NCI-H1092 (cell line): Measurements from ENCODE around the gene PANK4.
"Not testable (repeated sequence)": the region's sequence is repeated elsewhere in the genome, so short reads cannot be mapped to it uniquely, and the experiment has no call there.

Experiments used
- DNase-seq: peaks from one replicate; lab custom pipeline; 2025; lab: John Stamatoyannopoulos, UW

PANK4 gene

DNA sequence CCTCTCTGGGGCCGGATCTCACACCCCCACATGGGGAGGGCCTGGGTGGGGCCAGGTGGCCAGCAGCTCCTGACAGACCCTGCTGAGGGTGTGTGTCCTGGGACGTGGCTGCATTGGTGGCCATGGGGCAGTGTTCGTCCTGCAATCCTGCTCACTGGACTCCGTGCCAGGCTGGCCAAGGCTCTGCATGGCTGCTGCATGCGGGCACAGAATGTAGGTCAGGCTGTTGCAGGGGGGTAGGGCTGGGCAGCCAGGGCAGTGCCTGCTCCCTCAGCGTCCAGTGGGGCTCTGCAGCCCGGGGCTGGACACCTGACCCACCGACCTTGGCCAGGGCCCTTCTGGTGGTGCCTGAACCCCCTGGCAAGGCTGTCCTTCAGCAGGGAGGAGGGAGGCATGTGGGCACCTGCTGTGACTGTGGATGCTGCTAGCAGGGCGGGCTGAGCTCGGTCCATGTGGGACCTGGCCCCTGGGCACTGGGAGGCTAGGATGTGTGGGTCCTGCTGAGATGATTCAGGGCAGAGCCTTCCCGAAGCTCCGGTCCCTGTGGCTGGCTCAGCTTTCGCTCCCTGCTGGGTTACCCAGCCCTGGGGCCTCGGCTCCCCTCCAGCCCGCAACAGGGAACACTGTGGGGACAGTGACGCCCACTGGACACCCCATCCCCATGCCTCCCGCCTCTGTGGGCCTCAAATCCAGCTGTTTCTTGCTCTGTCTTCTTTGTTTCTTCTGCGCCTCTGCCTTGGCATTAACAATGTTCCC is 65.2 kb downstream of the PANK4 start:
- no peak for DNase-seq

DNA sequence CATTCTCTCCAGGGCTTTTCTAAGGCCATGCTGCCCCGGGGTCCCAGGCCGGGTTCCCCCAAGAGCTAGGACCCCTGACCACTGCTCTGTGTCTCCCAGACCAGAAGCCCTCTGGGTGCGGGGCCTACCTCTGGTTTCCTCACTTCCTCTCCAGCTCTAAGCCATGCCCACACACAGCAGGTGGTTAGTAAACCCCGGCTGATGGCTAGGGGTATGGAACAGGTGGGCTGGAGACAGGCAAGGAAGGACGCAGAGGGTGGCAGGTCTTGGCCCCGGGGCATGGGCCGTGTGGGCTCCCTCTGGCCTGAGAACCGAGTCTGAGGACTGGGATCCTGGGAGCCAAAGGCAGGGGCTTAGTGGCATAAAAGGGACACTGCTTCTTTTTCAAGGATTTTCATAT is 66.2 kb downstream of the PANK4 start:
- no peak for DNase-seq

DNA sequence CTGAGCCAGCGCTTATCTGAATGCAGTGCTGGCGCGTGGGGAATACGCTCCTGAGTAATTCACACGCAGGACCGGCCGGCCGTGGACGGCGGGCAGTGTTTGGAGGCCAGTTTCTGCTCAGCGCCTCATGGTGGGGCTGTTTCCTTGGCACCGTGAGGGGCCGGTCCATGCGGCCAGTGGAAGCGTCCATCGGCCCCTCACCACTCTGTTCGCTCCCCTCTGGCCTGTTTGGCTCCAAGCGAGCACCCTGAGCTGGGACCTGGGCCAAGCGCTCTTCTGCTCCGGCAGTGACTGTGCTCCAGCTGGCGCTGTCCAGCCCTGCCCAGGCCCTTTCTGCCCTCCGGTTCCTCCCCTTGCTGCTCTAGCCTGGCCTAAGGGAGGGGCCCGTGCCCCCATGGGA is 66.6 kb downstream of the PANK4 start:
- no peak for DNase-seq

DNA sequence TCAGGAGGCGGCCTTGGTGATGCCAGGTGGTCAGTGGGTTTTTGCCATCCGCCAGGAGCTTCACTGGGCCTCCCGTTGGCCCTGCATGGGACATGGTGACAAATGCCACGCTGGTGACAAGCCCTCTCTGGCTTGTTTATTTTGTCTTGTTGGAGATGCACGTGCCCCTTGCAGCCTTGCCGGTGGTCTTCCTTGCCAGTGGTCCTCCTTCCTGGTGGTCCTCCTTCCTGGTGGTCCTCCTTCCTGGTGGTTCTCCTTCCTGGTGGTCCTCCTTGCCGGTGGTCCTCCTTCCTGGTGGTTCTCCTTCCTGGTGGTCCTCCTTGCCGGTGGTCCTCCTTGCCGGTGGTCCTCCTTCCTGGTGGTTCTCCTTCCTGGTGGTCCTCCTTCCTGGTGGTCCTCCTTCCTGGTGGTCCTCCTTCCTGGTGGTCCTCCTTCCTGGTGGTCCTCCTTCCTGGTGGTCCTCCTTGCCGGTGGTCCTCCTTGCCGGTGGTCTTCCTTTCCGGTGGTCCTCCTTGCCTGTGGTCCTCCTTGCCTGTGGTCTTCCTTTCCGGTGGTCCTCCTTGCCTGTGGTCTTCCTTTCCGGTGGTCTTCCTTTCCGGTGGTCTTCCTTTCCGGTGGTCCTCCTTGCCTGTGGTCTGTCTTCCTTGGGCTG is 67.2 kb downstream of the PANK4 start:
- not testable (repeated sequence) for DNase-seq

DNA sequence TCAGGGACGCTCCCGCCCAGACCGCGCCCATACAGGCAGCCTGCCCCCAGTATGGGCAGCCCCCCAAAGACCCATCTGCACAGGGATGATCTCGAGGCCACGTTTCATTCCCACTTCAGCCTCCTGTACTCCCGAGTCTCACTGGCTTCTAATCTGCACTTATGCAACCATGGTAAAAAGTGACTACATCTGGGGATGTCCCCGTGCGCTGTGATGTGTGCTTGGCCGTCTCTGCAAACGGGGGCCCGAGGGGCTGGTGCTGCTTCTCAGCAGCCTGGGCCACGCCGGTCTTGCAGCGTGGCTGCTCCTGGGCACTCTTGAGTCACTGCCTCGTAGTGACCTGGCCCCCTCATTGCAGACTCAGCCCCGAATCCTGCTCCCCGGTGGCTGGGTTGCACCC is 67.7 kb downstream of the PANK4 start:
- no peak for DNase-seq
